ENCODE results near the gene ZC3H12D.

DNA sequence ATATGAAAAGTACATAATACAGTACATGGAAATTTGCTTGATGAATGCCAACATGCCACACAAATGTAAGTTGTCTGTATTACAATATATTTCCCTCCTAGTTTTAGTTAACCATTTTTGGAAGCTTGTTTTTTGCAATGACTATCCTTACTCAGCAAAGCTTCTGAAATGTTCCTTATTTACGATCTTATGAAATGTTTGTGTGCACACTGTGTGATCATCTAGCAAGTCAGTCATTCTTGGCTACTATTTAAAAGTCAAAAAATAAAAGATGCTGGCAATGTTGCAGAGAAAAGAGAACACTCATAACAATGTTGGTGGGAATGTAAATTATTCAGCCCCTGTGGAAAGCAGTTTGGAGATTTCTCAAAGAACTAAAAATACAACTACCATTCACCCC lies 50.9 kb downstream of the ZC3H12D start:
- TF ChIP-seq, protein P1, sequence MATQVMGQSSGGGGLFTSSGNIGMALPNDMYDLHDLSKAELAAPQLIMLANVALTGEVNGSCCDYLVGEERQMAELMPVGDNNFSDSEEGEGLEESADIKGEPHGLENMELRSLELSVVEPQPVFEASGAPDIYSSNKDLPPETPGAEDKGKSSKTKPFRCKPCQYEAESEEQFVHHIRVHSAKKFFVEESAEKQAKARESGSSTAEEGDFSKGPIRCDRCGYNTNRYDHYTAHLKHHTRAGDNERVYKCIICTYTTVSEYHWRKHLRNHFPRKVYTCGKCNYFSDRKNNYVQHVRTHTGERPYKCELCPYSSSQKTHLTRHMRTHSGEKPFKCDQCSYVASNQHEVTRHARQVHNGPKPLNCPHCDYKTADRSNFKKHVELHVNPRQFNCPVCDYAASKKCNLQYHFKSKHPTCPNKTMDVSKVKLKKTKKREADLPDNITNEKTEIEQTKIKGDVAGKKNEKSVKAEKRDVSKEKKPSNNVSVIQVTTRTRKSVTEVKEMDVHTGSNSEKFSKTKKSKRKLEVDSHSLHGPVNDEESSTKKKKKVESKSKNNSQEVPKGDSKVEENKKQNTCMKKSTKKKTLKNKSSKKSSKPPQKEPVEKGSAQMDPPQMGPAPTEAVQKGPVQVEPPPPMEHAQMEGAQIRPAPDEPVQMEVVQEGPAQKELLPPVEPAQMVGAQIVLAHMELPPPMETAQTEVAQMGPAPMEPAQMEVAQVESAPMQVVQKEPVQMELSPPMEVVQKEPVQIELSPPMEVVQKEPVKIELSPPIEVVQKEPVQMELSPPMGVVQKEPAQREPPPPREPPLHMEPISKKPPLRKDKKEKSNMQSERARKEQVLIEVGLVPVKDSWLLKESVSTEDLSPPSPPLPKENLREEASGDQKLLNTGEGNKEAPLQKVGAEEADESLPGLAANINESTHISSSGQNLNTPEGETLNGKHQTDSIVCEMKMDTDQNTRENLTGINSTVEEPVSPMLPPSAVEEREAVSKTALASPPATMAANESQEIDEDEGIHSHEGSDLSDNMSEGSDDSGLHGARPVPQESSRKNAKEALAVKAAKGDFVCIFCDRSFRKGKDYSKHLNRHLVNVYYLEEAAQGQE (IDR thresholded peaks at IDR 0.05; ENCODE audit: low read depth, low read length), result no peak
- TF ChIP-seq, protein P2, sequence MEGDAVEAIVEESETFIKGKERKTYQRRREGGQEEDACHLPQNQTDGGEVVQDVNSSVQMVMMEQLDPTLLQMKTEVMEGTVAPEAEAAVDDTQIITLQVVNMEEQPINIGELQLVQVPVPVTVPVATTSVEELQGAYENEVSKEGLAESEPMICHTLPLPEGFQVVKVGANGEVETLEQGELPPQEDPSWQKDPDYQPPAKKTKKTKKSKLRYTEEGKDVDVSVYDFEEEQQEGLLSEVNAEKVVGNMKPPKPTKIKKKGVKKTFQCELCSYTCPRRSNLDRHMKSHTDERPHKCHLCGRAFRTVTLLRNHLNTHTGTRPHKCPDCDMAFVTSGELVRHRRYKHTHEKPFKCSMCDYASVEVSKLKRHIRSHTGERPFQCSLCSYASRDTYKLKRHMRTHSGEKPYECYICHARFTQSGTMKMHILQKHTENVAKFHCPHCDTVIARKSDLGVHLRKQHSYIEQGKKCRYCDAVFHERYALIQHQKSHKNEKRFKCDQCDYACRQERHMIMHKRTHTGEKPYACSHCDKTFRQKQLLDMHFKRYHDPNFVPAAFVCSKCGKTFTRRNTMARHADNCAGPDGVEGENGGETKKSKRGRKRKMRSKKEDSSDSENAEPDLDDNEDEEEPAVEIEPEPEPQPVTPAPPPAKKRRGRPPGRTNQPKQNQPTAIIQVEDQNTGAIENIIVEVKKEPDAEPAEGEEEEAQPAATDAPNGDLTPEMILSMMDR (IDR thresholded peaks at IDR 0.05), result no peak
- TF ChIP-seq, protein P3, sequence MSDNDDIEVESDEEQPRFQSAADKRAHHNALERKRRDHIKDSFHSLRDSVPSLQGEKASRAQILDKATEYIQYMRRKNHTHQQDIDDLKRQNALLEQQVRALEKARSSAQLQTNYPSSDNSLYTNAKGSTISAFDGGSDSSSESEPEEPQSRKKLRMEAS (IDR thresholded peaks at IDR 0.05; ENCODE audit: low read depth), result no peak
- TF ChIP-seq POLR2AphosphoS5 (IDR thresholded peaks at IDR 0.05; ENCODE audit: low read depth, low read length) (no peak), TAF1 (IDR thresholded peaks at IDR 0.05; ENCODE audit: borderline replicate concordance, low read depth, low read length) (no peak), GABPA (IDR thresholded peaks at IDR 0.05; ENCODE audit: low read depth) (no peak), JUND (IDR thresholded peaks at IDR 0.05) (no peak), NRF1 (IDR thresholded peaks at IDR 0.05; ENCODE audit: low read depth, low read length) (no peak), MXI1 (IDR thresholded peaks at IDR 0.05; ENCODE audit: low read depth, low read length) (no peak), TEAD4 (IDR thresholded peaks at IDR 0.05; ENCODE audit: borderline replicate concordance, insufficient read depth) (no peak), YY1 (IDR thresholded peaks at IDR 0.05; ENCODE audit: low read depth) (no peak)
- TF ChIP-seq, protein P4, sequence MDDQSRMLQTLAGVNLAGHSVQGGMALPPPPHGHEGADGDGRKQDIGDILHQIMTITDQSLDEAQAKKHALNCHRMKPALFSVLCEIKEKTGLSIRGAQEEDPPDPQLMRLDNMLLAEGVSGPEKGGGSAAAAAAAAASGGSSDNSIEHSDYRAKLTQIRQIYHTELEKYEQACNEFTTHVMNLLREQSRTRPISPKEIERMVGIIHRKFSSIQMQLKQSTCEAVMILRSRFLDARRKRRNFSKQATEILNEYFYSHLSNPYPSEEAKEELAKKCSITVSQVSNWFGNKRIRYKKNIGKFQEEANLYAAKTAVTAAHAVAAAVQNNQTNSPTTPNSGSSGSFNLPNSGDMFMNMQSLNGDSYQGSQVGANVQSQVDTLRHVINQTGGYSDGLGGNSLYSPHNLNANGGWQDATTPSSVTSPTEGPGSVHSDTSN (IDR thresholded peaks at IDR 0.05), result no peak
